Glomerular endothelial cell (primary cell): ENCODE results near the gene NPIPA2. TPM values are rescaled to one million over a fixed set of nuclear protein-coding genes. Genes with fewer than 3 reads are reported as not detected.
"Not testable (repeated sequence)": the region's sequence is repeated elsewhere in the genome, so short reads cannot be mapped to it uniquely, and the experiment has no call there.

ENCODE experiments used
- DNase-seq: peaks from one replicate; pipeline ENCODE4 v3.0.0-alpha.2; 2011; ENCODE audit warnings: low read depth, low spot score; ENCODE audit errors: extremely low read depth
- total RNA-seq: library from RNA; depleted of rRNA; stranded (reverse); fragments of >200 nt; gene quantifications from 2 replicates; pipeline ENCODE4 v1.2.3, GENCODE V29; 2015

The NPIPA2 gene
- total RNA-seq = 0.47 and 5.0 TPM in 2 replicates

- DNase-seq = not testable (repeated sequence)
Observed at GRCh38 chr16:14742273-14743128, at the start of gene NPIPA2. Gene NPIPA2 (plus strand): TSS chr16:14742533. CDS start chr16:14748066, 5,533 bp downstream.

DNA sequence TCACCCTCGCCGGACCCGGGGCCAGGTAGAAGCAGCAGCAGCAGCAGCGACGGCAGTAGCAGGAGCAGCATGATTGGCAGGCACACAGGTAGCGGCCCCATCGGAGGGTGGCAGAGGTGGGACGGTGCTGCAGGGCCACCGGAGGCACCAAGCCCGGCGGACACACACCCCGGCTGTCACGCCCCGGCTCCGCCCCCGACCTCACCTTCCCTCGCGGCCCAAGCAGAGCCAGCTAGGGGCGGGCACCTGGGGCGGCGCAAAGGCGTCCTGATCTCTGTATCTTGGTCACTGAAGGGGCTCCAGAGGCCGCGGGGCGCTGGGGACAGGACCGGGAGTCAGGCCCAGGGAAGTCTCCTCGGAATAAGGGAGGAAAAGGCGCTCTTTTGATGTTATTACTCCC is 48.2 kb upstream of the NPIPA2 start, which contains the start of gene PLA2G10:
Gene PLA2G10 (minus strand): TSS at position 180 of the 400 bp plus-strand sequence. CDS start 79 bp downstream, at position 101.
- DNase-seq = not testable (repeated sequence)

DNA sequence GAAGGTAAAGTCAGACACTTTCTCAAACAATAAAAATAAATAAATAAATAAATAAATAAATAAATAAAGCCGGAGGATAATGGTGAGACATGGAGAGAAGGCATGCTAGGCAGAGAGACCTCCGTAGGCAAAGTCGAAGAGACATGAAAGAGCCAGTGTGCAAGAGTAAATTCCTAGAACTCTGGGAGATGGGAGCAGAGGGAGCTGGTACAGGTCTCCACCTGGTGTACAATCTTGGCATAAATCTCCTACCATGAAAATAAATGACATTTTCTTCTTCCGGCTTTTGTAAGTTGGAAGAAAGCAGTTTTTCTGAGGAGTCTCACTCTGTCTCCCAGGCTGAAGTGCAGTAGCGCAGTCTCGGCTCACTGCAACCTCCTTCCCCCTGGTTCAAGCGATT is 40.5 kb upstream of the NPIPA2 start:
- not testable (repeated sequence) for DNase-seq

DNA sequence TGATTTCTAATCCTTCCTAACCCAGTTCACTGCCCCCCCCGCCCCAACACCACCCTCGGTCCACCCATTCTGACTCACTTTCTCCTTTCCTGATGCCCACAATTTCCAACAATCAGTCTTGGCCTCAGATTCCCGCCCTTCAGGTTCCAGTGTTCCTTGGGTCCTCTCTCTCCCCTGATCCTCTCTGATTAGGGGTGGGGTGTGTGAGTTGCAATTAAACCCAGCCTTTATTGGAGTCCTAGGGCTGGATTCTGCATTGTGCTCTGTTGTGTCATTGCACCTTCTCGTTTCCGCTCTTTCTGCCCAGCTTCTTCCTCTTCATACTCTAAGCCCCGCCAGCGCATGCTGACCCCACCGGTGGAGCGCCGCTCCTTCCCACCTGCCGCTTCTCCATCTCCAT is 39.7 kb upstream of the NPIPA2 start:
- DNase-seq = not testable (repeated sequence)

DNA sequence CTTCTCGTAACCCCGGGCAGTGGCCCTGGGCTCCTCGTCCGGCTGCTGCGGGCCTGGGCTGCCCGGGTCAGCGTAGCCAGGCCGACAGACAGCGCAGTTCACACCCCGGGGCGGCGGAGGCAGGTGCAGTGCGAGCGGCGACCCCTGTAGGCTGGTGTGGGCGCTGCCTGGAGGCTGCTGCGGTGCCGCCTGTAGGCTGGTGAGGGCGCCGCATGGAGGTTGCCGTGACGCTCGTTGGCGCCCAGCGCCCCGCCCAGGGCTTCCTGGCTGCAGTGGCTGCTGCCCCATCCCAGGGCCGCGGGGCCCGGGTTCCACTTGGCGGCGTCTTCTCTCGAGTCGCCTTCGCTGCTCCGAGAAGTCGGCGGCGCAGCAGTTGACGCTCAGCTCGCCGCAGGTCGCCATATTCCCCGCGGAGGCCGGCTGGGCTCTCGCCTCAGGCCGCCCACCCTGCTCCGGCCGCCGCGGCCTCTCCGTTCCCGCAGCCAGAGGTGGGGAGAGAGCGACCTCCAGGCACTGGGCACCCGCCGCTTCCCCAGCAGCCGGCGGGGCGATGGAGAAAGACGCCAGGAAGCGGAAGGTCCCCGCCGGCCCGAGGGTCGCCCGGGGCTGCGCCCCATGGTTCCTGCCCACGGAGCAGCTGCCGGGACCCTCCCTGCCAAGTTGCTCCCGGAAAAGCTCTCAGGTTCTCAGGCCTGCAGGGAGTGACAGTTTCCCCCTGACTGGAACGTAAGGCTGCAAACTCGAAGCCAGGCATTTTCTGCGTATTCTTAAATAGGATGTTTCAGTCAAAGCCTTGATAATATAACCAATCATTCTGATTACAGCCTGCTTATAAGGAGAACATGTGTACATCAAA is 38.9 kb upstream of the NPIPA2 start, which contains the start of gene NPIPA3:
Gene NPIPA3 (plus strand): TSS at position 256 of the 856 bp plus-strand sequence. CDS start 5,533 bp downstream, outside the sequence.
- DNase-seq = not testable (repeated sequence)

DNA sequence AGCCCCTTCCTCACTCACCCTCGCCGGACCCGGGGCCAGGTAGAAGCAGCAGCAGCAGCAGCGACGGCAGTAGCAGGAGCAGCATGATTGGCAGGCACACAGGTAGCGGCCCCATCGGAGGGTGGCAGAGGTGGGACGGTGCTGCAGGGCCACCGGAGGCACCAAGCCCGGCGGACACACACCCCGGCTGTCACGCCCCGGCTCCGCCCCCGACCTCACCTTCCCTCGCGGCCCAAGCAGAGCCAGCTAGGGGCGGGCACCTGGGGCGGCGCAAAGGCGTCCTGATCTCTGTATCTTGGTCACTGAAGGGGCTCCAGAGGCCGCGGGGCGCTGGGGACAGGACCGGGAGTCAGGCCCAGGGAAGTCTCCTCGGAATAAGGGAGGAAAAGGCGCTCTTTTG is 9.1 kb upstream of the NPIPA2 start:
- not testable (repeated sequence) for DNase-seq

GRCh38 chr16:14740832-14741385 is 1.4 kb upstream of the NPIPA2 start:
- DNase-seq = not testable (repeated sequence)

GRCh38 chr16:14741794-14742193 is 539 bp upstream of the NPIPA2 start:
- not testable (repeated sequence) for DNase-seq

GRCh38 chr16:14773654-14774053 is 31.3 kb downstream of the NPIPA2 start:
- DNase-seq = not testable (repeated sequence)

- not testable (repeated sequence) for DNase-seq
Observed at GRCh38 chr16:14775624-14776023, 33.3 kb downstream of the NPIPA2 start.

DNA sequence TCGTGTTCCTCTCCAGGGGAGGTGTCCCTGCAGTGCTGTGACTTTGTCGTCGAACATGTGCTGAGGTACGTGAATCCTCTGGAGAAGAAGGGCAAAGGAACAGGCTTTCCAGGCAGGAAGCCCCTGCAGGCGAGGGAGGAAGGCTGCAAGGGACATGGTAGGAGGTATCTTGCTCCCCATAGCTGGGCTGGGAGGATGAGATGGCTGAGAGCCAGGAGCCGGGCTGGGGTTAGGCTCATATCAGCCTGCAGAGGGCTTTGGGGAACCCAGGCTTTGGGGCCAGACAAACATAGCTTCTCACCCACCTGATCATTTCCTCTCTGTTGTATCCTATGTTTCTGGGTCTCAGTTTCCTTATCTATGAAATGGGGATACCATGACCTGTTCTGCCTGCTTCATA is 34.4 kb downstream of the NPIPA2 start:
- not testable (repeated sequence) for DNase-seq

GRCh38 chr16:14779368-14779877 is 37.1 kb downstream of the NPIPA2 start:
- DNase-seq = not testable (repeated sequence)

- DNase-seq = not testable (repeated sequence)
Observed at GRCh38 chr16:14786180-14786579, 43.8 kb downstream of the NPIPA2 start.

DNA sequence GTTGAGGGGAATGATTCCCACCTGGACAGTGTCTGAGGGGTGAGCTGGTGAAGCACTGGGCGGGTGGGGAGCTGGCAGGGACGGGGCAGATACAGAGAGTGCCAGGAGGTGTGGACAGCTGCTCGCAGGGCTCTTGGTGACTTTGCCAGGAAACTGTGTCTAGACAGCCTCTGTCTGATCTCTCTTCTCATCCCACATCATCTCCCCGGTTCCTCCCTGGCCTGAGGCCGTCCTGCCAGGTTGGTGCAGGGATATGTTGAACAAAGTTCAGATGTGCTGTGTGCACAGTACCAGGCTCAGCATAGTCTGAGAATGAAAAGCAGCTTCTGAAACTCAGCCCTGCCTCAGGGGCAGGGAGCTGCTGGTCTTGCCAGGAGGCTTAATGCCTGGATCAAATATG is 47.2 kb downstream of the NPIPA2 start:
- DNase-seq = not testable (repeated sequence)

GRCh38 chr16:14790320-14790956 is 48.1 kb downstream of the NPIPA2 start:
- not testable (repeated sequence) for DNase-seq

DNA sequence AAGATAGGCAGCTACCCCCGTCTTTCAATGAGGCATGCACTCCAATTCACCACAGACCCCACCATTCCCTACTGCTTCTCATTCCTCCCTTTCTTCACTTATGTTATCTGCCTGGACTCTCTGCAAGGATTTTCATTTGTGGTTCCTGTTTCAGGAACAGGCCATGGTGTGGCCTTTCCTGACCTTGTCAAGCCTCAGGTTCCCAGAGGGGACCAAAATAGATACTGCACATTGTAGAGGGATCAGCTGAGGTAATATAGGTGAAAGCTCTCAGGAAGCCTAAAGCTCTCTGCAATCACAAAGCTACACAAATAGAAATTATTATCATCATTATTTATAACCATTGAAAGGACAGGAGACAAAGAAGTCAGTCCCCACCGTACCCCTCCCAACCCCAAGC is 50.6 kb downstream of the NPIPA2 start:
- not testable (repeated sequence) for DNase-seq

DNA sequence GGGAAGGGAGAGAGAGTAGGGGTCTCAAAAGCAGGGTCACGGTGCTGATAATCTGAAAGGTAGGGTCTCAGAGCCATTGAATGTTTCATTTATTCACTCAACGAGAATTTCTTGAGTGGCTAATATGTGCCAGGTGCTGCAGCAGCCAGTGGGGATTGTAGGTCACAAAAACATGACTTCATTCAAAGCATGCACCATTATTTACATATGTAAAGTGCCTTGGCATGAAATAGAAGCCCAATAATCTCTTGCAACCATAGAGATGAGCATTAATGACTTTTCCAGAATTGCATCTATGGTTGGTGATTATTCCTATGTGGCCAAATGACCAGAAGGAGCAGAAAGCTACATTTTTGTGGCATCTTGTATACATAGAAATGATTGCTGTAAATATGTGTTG is 55.2 kb downstream of the NPIPA2 start:
- DNase-seq = not testable (repeated sequence)

DNA sequence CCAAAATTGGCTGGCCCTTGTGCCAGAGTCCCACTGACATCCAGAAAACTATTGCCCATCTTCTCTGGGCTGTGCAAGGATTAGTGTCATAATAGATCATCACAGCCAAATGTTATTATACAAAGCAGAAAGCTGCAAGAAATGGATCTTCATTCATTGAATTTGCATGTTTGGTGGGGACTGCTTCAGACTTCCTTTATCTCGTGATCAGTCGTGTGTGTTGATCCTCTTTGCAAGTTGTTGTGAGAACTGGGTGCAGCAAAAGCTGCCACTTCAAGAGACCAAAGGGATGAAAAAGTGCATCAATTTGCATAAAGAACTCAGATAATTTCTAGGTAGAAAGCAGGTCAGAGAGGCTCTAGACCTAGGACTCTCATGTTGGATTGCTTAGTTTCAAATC is 61.2 kb downstream of the NPIPA2 start:
- DNase-seq = not testable (repeated sequence)

DNA sequence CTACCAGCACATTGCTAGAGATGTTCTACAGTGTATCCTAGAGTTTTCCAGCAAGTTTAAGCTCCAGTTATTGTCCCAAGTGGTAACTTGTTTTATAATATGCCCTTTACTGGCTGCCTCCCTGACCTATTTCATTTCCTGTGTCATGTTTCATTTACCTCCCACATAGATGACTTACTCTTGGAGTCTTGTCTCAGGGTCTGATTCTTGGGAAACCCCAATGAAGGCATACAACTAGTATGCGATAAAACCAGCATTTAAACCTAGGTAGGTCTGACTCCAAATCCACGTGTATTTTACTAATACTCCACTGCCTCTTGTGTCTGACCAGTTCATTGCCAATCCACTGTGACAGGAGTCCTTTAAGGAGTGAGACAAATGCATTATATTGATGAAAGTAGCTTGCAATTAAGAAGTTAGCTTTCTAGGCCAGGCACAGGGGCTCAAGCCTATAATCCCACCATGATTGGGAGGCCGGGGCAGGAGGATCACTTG is 64.9 kb downstream of the NPIPA2 start:
- DNase-seq = not testable (repeated sequence)

- DNase-seq = not testable (repeated sequence)
Observed at GRCh38 chr16:14813890-14814289, 71.6 kb downstream of the NPIPA2 start.
